ENCODE measurements around the gene IRF2BPL. TPM values are rescaled to one million over a fixed set of nuclear protein-coding genes. Genes with fewer than 3 reads are reported as not detected.

IRF2BPL gene
- 8.6 TPM for total RNA-seq (ENCODE audit: unreplicated experiment)
- long read RNA-seq = 0 reads

GRCh38 chr14:77028384-77029231, at the start of gene IRF2BPL:
Gene IRF2BPL, minus strand, starts transcription at chr14:77028708. Its CDS starts 916 bp downstream, at chr14:77027792.
- peak within 1 kb of the TSS; percentile 91 for H3K4me3 Mint-ChIP-seq (ENCODE audit: unreplicated experiment)
- peak within 1 kb of the TSS; percentile 95 for H3K27ac Mint-ChIP-seq (ENCODE audit: unreplicated experiment)
- peaks cover 37% of the 10 kb centered on the region for H3K4me1 Mint-ChIP-seq (ENCODE audit: unreplicated experiment)
- H3K36me3 Mint-ChIP-seq (ENCODE audit: low read depth, unreplicated experiment) = no peaks in the 10 kb centered on the region
- TF ChIP-seq CTCF (IDR thresholded peaks at IDR 0.05; ENCODE audit: unreplicated experiment) = no peak
- H3K27me3 Mint-ChIP-seq (ENCODE audit: unreplicated experiment) = peaks cover 12% of the 10 kb centered on the region
- peak; percentile 98 for DNase-seq (ENCODE audit: low spot score)
- no peaks in the 10 kb centered on the region for H3K9me3 Mint-ChIP-seq (ENCODE audit: unreplicated experiment)

- peaks cover 43% of the 10 kb centered on the region for H3K4me1 Mint-ChIP-seq (ENCODE audit: unreplicated experiment)
- no peaks in the 10 kb centered on the region for H3K9me3 Mint-ChIP-seq (ENCODE audit: unreplicated experiment)
- H3K36me3 Mint-ChIP-seq (ENCODE audit: low read depth, unreplicated experiment) = peaks cover 5% of the 10 kb centered on the region
- peaks cover 2% of the 10 kb centered on the region for H3K27me3 Mint-ChIP-seq (ENCODE audit: unreplicated experiment)
- H3K4me3 Mint-ChIP-seq (ENCODE audit: unreplicated experiment) = no peak overlapping the region
- H3K27ac Mint-ChIP-seq (ENCODE audit: unreplicated experiment) = peak overlapping the region; percentile 98
- TF ChIP-seq CTCF (IDR thresholded peaks at IDR 0.05; ENCODE audit: unreplicated experiment) = no peak
- DNase-seq (ENCODE audit: low spot score) = no peak
Measured at GRCh38 chr14:77077040-77077439, 48.5 kb upstream of the IRF2BPL start.

GRCh38 chr14:77076113-77076631, 47.7 kb upstream of the IRF2BPL start:
- peaks cover 5% of the 10 kb centered on the region for H3K36me3 Mint-ChIP-seq (ENCODE audit: low read depth, unreplicated experiment)
- H3K4me1 Mint-ChIP-seq (ENCODE audit: unreplicated experiment) = peaks cover 40% of the 10 kb centered on the region
- DNase-seq (ENCODE audit: low spot score) = peak; percentile 69
- TF ChIP-seq CTCF (IDR thresholded peaks at IDR 0.05; ENCODE audit: unreplicated experiment) = no peak
- no peaks in the 10 kb centered on the region for H3K9me3 Mint-ChIP-seq (ENCODE audit: unreplicated experiment)
- peaks cover 2% of the 10 kb centered on the region for H3K27me3 Mint-ChIP-seq (ENCODE audit: unreplicated experiment)
- H3K27ac Mint-ChIP-seq (ENCODE audit: unreplicated experiment) = peak overlapping the region; percentile 98
- peak overlapping the region; percentile 69 for H3K4me3 Mint-ChIP-seq (ENCODE audit: unreplicated experiment)

GRCh38 chr14:77074969-77075368, 46.5 kb upstream of the IRF2BPL start:
- peak overlapping the region; percentile 73 for H3K4me3 Mint-ChIP-seq (ENCODE audit: unreplicated experiment)
- no peak for DNase-seq (ENCODE audit: low spot score)
- H3K27me3 Mint-ChIP-seq (ENCODE audit: unreplicated experiment) = peaks cover 2% of the 10 kb centered on the region
- H3K9me3 Mint-ChIP-seq (ENCODE audit: unreplicated experiment) = no peaks in the 10 kb centered on the region
- TF ChIP-seq CTCF (IDR thresholded peaks at IDR 0.05; ENCODE audit: unreplicated experiment) = no peak
- H3K4me1 Mint-ChIP-seq (ENCODE audit: unreplicated experiment) = peaks cover 37% of the 10 kb centered on the region
- peak overlapping the region; percentile 89 for H3K27ac Mint-ChIP-seq (ENCODE audit: unreplicated experiment)
- peaks cover 5% of the 10 kb centered on the region for H3K36me3 Mint-ChIP-seq (ENCODE audit: low read depth, unreplicated experiment)

- no peak for DNase-seq (ENCODE audit: low spot score)
- no peaks in the 10 kb centered on the region for H3K9me3 Mint-ChIP-seq (ENCODE audit: unreplicated experiment)
Measured at GRCh38 chr14:77071938-77072388, 43.5 kb upstream of the IRF2BPL start.

More at GRCh38 chr14:77071938-77072388, 43.5 kb upstream of the IRF2BPL start:
- Mint-ChIP-seq H3K27me3 (ENCODE audit: unreplicated experiment) (peaks cover 7% of the 10 kb centered on the region), H3K4me3 (ENCODE audit: unreplicated experiment) (no peak overlapping the region), H3K27ac (ENCODE audit: unreplicated experiment) (no peak overlapping the region), H3K36me3 (ENCODE audit: low read depth, unreplicated experiment) (peaks cover 5% of the 10 kb centered on the region), H3K4me1 (ENCODE audit: unreplicated experiment) (peaks cover 28% of the 10 kb centered on the region)
- no peak for TF ChIP-seq CTCF (IDR thresholded peaks at IDR 0.05; ENCODE audit: unreplicated experiment)

Data from endothelial cell (in vitro differentiated cells).